H7 (cell line): ENCODE measurements around the gene LPCAT1. TPM values are rescaled to one million over a fixed set of nuclear protein-coding genes. Genes with fewer than 3 reads are reported as not detected.

Experiments used
- DNase-seq: peaks from one replicate; pipeline ENCODE4 v3.0.0; 2012
- H3K27me3 ChIP-seq: 2 replicates; pipeline ENCODE4 v1.6.0; 2011; ENCODE audit warnings: mild to moderate bottlenecking, low read length; ENCODE audit not compliant: control insufficient read depth, insufficient read depth
- H3K36me3 ChIP-seq: replicated peaks from 2 replicates; pipeline ENCODE4 v1.5.1; 2011; ENCODE audit warnings: low read length; ENCODE audit not compliant: control insufficient read depth, insufficient read depth
- H3K4me3 ChIP-seq: 2 replicates; pipeline ENCODE4 v1.5.1; 2011; ENCODE audit warnings: low read depth, mild to moderate bottlenecking, control low read depth, low read length, moderate library complexity; ENCODE audit not compliant: insufficient read depth
- total RNA-seq: library from RNA; depleted of rRNA; stranded (reverse); fragments of >200 nt; shearing (Covaris generic); gene quantifications from 2 replicates; pipeline ENCODE4 v1.2.3, GENCODE V29; 2014; rRNA removed

LPCAT1 gene
- total RNA-seq, 1 experiment from 2014 or later, result 77.5 TPM

GRCh38 chr5:1412621-1413020 lies 111.1 kb downstream of the LPCAT1 start:
- no peak for DNase-seq
- no peaks in the 10 kb centered on the region for H3K36me3 ChIP-seq
- H3K4me3 ChIP-seq, result no peak overlapping the region
- no peaks in the 10 kb centered on the region for H3K27me3 ChIP-seq

GRCh38 chr5:1412163-1412562 lies 111.6 kb downstream of the LPCAT1 start:
- no peak for DNase-seq
- H3K4me3 ChIP-seq, result no peak overlapping the region
- H3K27me3 ChIP-seq, result no peaks in the 10 kb centered on the region
- no peaks in the 10 kb centered on the region for H3K36me3 ChIP-seq

Other genes with a start within 250 kb of the LPCAT1 start
- gene TERT, start 228.9 kb downstream of the LPCAT1 start, total RNA-seq, result 15.1 and 27.1 TPM in 2 replicates
- 171 and 173 TPM in 2 replicates for gene CLPTM1L, start 178.9 kb downstream of the LPCAT1 start, total RNA-seq
- gene SLC6A3, start 78.5 kb downstream of the LPCAT1 start, total RNA-seq, result 0.07 TPM in 2 replicates